ENCODE results near the gene SPTSSB.

Gene SPTSSB

GRCh38 chr3:161400650-161401049, 29.3 kb upstream of the SPTSSB start:
- Histone ChIP-seq H3K4me3 (ENCODE audit: low read depth, low read length) (no peak overlapping the region), H3K36me3 (replicated peaks) (no peaks in the 10 kb centered on the region), H3K27ac (no peak overlapping the region), H3K27me3 (replicated peaks) (no peaks in the 10 kb centered on the region)
- in situ Hi-C loops (cut with HindIII; ENCODE audit: low pct_ligation_motif_present, low sequenced_read_pairs) = no loop called here
- DNase-seq = no peak
- no peak for TF ChIP-seq CTCF (IDR thresholded peaks at IDR 0.05; ENCODE audit: low read depth, low read length, missing control alignments)

DNA sequence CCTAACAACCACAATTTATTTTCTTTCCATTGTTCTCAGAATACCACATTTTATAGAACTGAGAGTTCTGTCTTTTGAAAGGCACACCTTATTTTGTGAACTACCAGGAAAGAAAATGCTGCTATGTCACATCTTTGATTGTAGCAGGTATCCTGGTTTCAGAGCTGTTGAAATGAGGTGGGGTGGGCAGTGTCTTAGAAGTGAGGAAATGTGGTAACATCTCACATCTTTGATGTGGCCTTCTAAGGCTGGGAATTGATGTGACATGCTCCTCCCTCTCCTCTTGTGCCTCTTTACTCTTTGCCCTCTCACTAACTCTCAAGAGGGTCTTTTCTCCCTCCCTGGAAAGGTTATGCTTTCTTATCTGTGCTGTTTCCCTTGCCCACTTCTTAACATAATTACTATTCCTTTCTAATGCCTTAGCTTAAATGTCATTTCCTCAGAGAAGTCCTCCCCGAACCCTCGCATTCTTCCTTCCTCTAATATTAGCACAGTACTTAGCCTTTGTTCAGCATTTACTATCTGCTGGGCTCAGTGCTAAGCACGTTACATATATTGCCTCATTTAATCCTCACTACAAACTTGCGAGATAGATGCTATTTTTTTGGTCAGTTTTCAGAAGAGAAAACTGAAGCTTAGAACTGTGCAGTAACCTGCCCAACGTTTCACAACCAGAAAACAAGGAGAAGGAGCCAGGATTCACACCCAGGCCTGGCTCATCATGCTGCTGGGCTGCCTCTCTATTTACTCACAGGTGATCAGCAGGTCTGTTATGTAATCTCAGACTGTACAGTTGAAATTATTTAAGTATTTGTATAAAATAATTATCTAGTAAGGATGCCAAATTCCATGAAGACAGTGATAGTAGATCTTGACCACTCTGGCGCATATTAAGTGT, 24.0 kb upstream of the SPTSSB start:
- Histone ChIP-seq H3K27ac (no peak overlapping the region), H3K27me3 (replicated peaks) (no peaks in the 10 kb centered on the region), H3K4me3 (ENCODE audit: low read depth, low read length) (no peak overlapping the region), H3K36me3 (replicated peaks) (no peaks in the 10 kb centered on the region)
- no peak for DNase-seq
- TF ChIP-seq CTCF (IDR thresholded peaks at IDR 0.05; ENCODE audit: low read depth, low read length, missing control alignments) = no peak
- in situ Hi-C loops (cut with HindIII; ENCODE audit: low pct_ligation_motif_present, low sequenced_read_pairs) = no loop called here

- in situ Hi-C loops (cut with HindIII; ENCODE audit: low pct_ligation_motif_present, low sequenced_read_pairs) = no loop called here
- Histone ChIP-seq H3K4me3 (ENCODE audit: low read depth, low read length) (no peak overlapping the region), H3K36me3 (replicated peaks) (no peaks in the 10 kb centered on the region), H3K27me3 (replicated peaks) (no peaks in the 10 kb centered on the region), H3K27ac (no peak overlapping the region)
- DNase-seq = no peak
- no peak for TF ChIP-seq CTCF (IDR thresholded peaks at IDR 0.05; ENCODE audit: low read depth, low read length, missing control alignments)
Observed at GRCh38 chr3:161393803-161394202, 22.5 kb upstream of the SPTSSB start.

DNA sequence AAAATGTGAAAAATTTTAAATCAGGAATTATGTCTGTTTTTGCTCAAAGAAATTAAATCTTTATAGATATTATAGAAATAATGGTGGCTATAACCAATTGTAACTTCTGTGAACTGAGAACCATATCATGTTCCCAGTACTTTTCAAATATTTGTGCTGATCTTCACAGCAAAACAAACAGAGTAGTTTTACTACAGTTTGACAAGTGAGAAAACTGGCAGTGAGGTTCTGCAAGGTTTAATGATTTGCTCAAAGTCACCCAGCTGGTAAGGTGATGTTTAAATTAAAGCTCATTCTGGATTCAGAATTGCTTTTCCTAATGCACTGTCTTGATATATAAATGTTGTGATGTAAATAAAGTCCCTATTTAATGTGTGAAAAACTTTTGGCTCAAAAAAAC, 22.0 kb upstream of the SPTSSB start:
- no peak for DNase-seq
- no peak for TF ChIP-seq CTCF (IDR thresholded peaks at IDR 0.05; ENCODE audit: low read depth, low read length, missing control alignments)
- no peaks in the 10 kb centered on the region for H3K27me3 ChIP-seq (replicated peaks)
- no peak overlapping the region for H3K4me3 ChIP-seq (ENCODE audit: low read depth, low read length)
- no peak overlapping the region for H3K27ac ChIP-seq
- no peaks in the 10 kb centered on the region for H3K36me3 ChIP-seq (replicated peaks)
- in situ Hi-C loops (cut with HindIII; ENCODE audit: low pct_ligation_motif_present, low sequenced_read_pairs) = no loop called here

DNA sequence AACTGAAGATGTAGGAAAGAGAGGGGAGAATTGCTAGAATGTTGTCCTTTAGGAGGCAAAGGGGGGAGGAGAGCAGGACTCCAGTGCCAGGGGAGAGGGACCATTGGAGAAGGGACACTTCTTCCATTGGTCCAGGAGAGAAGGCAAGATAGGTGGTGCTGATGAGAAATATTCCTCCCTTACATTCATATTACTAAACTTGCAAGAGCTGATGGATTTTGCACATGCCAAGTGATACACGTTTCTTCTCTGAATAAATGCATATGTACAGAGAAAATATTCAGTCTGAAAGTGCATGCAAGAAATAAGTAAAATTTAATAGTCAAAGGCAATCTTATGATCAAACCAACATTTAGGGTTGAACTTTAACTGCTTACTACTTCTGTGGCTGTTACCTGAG, 21.5 kb upstream of the SPTSSB start:
- in situ Hi-C loops (cut with HindIII; ENCODE audit: low pct_ligation_motif_present, low sequenced_read_pairs) = no loop called here
- no peak for TF ChIP-seq CTCF (IDR thresholded peaks at IDR 0.05; ENCODE audit: low read depth, low read length, missing control alignments)
- Histone ChIP-seq H3K4me3 (ENCODE audit: low read depth, low read length) (no peak overlapping the region), H3K36me3 (replicated peaks) (no peaks in the 10 kb centered on the region), H3K27ac (no peak overlapping the region), H3K27me3 (replicated peaks) (no peaks in the 10 kb centered on the region)
- no peak for DNase-seq

- DNase-seq = no peak
- Histone ChIP-seq H3K4me3 (ENCODE audit: low read depth, low read length) (no peak overlapping the region), H3K27me3 (replicated peaks) (no peaks in the 10 kb centered on the region), H3K36me3 (replicated peaks) (no peaks in the 10 kb centered on the region), H3K27ac (no peak overlapping the region)
- no peak for TF ChIP-seq CTCF (IDR thresholded peaks at IDR 0.05; ENCODE audit: low read depth, low read length, missing control alignments)
- in situ Hi-C loops (cut with HindIII; ENCODE audit: low pct_ligation_motif_present, low sequenced_read_pairs) = no loop called here
Observed at GRCh38 chr3:161390200-161390599, 18.9 kb upstream of the SPTSSB start.
